NCI-H2107 (cell line): Measurements from ENCODE around the gene TMEM270.
A peak's percentile ranks its signal among the peaks of the same experiment; 100 is the strongest.
"Not testable (repeated sequence)": the region's sequence is repeated elsewhere in the genome, so short reads cannot be mapped to it uniquely, and the experiment has no call there.

Experiments
- DNase-seq: peaks from one replicate; lab custom pipeline; 2025; lab: John Stamatoyannopoulos, UW

The TMEM270 gene

DNA sequence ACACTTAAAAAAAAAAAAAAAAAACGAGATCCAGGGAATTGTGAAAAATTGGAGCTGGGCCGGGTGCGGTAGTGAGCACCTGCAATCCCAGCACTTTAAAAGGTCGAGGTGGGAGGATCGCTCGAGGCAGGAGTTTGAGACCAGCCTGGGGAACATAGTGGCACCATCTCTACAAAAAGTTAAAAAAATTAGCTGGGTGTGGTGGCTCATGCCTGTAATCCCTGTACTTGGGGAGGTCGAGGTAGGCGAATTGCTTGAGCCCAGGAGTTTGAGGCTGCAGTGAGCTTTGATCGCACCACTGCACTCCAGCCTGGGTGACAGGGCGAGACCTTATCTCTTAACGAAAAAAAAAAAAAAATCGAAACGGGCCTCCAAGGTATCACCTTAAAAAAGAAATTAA, 28.2 kb upstream of the TMEM270 start:
- DNase-seq: no peak

DNA sequence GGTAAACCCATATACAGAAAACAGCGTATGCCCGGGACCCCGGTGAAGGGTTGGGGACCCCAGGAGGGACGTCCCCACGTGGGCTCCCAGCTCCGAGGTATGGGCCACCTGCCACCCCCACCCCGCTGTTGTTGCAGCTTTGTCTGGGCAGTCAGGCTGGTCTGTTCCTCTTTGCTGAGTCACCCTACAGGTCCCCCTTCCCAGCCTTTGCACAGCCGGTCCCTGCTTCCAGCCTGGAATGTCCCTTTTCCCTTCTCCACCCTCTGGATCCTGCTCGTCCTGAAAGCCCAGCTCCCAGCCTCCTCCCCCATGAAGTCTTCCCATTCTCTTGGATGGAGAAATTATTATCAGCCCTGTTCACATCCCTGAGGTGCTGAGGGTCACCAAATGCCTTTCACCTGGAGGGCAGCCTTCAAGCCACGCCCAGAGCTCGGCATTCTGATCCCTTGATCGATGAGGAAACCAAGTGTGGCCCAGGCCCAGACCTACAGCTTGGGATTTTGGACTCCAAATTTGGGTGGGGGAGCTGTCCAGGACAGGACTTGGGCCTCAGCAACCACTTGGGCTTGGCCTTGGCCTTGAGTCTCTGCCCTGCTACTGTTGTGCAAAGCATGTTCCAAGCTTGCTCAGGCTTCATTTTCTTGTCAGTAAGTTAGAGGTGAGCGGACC, 27.6 kb upstream of the TMEM270 start:
- peak; percentile 46 for DNase-seq

DNA sequence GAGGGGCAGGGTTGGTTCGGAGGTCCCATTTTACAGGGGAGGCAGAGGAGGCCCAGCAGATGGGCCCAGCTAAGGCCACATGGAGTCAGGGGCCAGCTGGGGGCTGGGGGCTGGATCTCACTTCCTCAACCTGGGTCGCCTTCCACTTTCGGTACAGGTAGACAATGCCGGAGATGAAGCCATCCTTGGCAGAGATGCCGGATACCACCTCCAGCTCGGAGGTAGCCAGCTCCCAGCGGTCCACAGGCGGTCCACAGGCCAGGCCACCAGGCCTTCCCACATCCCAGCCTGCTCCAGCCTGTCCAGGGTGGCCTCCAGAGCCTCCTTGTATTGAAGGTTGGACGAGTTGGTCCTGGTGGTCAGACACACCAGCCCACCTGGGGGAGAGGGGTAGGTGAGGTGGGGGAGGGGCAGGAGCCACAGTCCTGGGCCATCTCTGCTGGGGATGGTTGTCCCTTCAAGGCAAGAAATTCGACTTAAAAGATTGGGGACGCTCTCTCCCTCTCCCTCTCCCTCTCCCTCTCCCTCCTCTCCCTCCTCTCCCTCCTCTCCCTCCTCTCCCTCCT, 26.2 kb upstream of the TMEM270 start:
- DNase-seq: no peak

DNA sequence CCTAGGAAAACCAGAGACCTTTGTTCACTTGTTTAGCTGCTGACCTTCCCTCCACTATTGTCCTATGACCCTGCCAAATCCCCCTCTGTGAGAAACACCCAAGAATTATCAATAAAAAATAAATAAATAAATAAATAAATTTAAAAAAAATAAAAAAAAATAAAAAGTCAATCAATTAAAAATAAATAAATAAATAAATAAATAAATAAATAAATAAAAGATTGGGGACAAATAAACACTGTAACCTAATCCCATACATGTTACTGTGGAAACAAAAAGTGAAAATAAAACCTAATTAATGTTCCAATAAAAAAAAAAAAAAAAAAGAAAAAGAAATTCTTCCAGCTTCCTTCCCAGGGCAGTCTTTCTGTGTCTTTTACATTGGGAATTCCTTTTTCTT, 23.8 kb upstream of the TMEM270 start:
- DNase-seq: not testable (repeated sequence)

DNA sequence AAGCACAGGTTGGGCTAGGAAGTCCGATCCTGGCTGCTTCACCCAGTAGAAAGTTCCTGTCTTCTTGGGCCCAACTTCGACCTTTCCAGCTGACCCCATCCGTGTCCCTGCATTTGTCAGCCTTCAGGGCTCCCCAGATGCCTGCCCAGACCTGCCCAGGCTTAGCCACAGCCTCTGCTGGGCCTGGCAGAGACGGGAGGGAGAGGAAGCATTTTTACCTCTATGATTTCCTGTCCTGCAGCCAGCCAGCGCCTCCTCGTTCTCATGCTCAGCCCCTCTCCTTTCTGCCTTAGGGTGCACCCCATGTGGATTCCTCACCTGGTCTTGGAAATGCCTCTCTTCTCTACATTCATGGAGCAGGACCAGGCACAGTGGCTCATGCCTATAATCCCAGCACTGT, 22.3 kb upstream of the TMEM270 start:
- no peak for DNase-seq

DNA sequence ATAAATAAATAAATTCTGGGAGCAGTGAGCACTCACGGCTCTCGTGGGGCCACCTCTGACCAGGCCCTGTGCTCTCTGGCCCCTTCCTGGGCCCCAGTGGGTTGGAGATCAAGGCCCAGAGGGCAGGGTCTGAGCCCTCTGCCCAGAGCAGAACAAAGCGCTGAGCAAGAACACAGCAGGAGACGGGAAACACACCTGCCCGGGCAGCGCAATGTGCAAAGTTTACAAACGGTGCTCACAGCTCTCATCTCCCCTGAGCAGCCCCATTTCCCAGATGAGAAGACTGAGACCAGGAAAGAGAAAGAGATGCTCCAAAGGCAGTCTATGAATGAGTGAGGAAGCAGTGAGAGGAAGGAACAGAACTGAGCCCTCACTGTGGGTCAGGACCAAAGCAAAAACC, 21.7 kb upstream of the TMEM270 start:
- no peak for DNase-seq

DNA sequence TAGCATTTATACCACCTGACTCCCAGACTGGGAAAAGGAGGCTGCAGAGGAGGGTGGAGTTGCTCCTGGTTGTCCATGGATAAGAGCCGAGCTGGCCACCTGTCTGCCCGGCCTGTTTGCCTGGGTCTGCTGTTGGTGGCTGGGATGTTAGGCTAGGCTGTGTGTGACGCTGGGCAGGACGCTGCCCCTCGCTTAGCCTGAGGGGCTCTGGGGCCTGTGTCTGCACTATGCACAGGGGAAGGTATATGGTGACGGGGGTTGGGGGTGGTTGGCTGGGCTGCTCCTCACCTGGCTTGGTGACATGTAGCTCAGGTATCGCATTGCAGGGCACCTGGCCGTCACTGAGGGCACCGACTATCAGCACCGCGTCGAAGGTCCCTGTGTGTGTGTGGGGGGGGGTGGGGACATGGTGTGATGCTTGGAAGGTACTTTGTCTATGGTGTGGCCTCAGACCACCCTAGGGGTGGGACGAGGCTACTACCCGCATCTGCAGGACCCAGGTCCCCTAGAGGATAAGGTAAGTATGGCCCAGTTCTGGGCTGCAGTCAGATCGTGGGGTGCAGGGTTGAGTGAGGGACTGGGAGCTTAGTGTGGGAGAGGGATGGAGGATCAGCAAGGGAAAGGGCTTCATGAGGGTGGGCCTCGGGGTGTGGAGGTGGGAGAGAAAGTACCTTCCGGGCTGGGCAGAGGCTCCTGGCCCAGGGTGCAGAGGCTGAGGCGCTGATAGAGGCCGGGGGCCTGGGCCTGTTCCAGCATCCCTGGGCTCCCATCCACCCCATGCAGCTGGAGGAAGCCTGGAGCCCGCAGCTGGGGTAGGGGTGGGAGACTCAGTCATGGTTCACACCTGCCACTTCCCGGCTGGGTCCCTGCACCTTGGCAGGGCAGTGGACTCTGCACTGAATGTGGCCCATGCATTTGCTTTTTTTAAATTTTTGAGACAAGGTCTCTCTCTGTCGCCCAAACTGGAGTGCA, 20.9 kb upstream of the TMEM270 start:
- DNase-seq: no peak

DNA sequence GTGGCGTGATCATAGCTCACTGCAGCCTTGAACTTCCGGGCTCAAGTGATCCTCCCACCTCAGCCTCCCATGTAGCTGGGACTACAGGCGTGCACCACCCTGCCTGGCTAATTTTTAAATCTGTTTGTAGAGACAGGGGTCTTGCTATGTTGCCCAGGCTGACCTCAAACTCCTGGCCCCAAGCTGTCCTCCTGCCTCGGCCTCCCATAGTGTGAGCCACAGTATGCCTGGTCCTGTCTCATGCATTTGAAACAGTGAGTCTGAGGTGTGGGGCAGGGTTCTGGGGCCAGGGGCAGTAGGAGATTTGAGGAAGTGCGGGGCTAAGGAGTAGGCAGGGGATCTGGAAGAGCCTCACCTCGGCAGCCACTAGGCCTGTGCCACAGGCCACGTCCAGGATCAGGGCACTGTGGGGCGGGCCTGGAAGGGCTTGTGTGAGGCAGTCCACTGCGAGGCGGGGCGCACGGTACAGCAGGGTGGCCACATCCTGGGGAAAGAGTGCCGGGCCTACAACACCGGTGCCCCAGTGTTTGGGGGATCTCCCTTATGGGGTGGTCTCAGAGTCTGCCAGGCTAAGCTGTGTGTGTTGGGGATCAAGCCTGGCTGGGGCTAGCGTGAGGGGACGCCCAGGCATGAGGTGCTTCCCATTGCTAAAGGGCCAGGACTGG, 20.1 kb upstream of the TMEM270 start:
- DNase-seq: no peak

DNA sequence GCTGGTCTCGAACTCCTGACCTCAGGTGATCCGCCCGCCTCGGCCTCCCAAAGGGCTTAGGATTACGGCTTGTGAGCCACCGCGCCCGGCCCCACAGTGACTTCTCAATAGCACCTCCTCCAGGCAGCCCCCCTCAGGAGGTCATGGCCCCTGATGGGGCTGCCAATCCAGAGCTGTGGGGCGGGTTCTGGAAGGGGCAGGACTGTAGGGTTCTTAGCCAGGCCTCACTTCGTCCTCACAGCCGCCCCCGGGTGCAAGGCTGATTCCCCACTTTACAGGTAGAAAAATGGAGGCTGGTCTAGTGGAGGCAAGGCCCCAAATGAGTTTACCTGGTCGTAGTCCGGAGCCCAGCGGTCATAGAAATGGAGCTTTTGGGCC, 19.3 kb upstream of the TMEM270 start:
- DNase-seq: no peak

DNA sequence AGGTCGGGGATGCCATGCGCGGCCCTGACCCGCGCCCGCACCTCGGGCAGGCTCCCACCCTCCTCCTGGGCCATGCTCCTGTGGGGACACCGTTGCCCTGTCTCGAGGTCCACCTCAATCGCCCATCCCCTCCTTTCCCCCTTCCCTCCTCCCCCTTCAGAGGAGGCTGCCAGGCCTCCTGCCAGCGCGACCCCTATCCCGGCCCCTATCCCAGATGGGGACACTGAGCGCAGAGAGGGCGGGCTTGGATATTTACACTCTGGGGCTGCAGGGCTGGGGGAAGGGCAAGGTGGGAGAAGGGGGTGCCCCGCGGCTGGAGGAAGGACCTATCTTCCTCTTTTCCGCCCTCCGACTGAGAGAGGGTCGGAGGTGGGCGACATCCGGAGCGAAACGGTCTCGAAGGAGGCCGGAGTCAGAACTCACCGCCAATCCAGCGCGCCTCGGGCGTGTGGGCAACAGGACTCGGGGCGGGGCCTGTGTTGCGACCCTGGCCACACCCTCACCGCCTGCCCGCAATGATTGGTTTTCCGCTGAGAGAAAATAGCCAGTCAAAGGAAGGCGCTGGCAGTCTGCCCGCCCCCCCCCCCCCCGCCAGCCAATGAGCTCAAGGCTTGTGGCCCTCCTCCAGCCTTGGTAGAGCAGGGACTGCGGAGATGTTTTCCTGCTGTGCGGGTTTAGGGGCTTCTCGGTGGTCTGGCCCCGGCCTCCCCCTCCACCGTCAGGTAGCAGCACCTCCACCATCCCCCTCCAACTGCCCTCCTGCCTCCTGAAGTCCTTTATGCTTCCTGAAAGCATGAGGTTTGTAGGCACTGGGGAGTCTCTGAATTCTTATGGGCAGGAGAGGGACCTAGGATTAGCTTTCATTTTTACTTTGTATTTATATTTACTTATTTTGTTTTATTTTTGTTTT, 18.6 kb upstream of the TMEM270 start, which contains the start of gene METTL27:
TSS of gene METTL27 (minus strand) at position 450 of the 910 bp plus-strand sequence. CDS start at position 74, 376 bp downstream.
- DNase-seq: peak; percentile 87

DNA sequence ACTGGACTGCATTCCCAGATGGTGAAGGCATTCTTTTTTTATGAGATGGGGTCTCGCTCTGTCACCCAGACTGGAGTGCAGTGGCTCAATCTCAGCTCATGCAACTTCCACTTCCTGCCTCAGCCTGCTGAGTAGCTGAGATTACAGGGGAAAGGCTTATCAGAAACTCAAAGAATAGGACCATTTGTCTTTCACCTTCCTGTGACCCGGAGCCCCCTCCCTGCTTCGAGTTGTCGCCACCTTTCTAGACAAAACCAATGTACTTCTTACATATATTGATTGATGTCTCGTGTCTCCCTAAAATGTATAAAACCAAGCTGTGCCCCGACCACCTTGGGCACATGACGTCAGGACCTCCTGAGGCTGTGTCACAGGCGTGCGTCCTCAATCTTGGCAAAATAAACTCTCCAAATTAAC, 16.8 kb upstream of the TMEM270 start:
- DNase-seq: no peak

DNA sequence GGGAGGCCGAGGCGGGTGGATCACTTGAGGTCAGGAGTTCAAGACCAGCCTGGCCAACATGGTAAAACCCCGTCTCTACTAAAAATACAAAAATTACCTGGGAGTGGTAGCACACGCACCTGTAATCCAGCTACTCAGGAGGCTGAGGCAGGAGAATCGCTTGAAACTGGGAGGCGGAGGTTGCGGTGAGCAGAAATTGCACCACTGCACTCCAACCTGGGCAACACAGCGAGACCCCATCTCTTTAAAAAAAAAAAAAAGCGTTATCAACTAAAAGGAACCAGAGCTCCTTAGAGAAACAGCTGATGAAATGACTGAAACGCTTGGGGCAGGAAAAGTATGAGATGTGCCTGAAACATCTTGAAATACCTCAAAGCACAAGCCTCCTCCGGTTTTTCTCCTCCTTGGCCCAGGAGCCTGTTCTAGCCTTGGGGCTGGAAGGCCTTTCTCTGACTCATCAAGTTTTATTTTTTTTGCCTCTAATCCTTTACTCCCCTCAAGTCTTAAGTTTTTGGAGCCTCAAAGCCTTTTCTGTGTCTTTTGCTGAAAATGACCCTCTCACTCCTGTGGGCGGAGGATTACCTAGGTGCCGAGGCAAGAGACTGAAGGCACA, 16.0 kb upstream of the TMEM270 start:
- no peak for DNase-seq

DNA sequence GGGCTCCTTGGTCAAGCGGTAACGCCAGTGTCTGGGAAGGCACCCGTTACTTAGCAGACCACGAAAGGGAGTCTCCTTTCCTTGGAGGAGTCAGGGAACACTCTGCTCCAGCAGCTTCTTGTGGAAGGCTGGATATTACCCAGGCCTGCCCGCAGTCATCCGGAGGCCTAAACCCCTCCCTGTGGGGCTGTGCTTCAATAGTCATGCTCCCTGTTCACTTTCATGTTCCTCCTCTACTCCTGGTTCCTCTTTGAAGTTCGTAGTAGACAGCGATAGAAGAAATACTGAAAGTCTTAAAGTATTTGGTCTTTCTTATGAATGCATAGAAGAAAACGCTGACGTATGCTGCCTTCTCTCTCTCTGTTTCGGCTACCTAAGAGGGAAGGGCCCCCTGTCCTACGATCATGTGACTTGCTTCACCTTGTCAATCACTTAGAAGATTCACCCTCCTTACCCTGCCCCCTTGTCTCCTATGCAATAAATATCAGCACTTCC, 15.2 kb upstream of the TMEM270 start:
- not testable (repeated sequence) for DNase-seq

DNA sequence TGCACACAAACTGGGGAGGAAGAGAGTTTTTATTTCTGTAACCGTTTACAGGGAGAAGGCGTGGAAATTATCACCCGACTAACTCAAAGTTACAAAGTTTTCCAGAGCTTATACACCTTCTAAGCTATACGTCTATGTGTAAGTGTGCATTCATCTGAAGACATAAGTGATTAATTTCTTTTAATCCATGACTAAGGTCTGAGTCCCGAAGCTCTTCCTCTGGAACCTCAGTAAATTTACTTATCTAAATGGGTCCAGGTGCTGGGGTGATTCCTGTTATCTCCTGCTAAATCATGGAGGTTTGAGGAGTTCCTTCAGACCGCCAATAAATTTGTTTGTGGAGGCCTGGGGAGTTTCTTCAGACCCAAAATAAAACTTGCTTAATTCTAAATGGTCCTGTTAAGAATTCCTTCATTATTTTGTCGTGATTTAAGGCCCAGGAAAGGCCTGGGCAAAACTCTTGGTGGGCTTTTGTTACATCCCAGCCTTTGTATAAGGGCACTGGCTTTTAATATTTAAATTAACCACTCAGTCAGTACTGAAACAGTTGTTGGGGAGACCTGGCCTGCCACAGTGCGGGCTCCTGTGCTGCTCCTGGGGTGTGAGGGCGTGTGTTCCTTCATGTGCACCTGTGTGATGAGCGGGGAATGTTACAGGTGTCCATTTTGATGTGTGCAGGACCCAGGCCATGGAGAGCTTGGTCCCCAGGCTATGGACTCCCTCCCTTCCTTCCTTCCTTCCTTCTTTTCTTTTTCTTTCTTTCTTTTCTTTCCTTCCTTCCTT, 12.8 kb upstream of the TMEM270 start:
- DNase-seq: no peak

DNA sequence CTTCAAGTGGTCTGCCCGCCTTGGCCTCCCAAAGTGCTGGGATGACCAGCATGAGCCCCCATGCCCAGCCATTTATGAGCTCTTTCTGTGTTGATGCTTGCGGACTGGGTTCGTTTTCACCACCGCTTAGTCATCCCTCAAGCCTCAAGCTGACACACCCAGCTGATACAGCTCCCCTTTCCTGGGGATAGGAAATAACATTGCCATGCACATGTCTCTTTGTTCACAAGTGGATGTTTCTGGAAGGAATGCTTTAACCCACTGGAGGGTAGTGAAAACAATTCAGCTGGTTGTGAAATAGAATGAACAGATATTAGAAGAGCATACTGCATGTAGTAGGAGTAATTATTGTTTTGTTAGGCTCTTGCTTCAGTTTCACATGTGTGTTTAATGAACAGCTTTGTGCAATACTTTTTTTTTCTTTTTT, 10.2 kb upstream of the TMEM270 start:
- DNase-seq: no peak

DNA sequence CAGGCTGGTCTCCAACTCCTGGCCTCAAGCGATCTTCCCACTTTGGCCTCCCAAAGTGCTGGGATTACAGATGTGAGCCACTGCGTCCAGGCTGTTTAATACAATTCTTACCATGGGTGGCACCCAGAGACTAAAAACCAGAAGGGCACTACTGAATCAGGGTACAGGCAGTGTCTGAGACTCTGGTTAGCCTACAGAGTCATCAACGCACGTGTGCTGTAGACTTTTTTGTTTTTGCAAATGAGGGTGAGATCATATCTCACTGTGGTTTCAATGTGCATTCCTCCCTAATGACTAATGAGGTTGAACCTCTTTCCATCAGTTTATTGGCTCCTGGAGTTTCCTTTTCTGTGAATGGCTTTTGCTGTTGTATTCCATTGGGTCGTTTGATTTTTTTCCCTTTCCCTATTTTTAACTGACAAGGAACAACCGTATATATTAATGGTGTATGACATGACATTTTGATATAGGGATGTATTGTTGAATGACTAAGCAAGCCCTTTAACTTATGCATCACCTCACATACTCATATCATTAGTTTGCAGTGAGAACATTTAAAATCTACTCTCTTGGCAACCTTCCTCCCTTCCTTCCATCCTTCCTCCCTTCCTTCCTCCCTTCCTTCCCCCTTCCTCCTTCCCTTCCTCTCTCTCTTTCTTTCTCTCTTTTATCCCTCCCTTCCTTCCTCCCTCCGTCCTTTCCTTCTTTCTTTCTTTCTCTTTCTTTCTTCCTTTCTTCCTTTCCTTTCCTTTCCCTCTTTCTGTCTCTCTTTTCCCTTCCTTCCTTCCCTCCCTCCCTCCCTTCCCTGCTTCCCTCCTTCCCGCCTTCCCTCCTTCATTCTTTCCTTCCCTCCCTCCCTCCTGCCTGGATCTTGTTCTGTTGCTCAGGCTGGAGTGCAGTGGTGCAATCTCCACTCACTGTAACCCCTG, 9.3 kb upstream of the TMEM270 start:
- no peak for DNase-seq

DNA sequence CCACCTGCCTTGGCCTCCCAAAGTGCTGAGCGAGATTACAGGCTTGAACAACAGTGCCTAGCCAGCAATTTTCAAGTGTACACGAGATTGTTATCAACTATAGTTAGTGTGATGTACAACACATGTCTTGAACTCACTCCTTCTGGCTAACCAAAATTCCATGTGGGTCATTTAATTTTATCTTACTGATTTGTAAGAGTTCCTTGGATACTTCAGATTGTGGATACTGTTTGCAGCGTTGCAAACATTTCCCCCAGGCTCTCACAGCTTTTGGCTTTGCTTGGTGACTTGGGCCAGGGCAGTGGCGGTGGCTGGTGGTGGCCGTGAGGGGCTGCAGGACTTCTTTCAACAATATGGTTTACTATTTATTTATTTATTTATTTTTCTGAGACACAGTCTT, 8.5 kb upstream of the TMEM270 start:
- no peak for DNase-seq

DNA sequence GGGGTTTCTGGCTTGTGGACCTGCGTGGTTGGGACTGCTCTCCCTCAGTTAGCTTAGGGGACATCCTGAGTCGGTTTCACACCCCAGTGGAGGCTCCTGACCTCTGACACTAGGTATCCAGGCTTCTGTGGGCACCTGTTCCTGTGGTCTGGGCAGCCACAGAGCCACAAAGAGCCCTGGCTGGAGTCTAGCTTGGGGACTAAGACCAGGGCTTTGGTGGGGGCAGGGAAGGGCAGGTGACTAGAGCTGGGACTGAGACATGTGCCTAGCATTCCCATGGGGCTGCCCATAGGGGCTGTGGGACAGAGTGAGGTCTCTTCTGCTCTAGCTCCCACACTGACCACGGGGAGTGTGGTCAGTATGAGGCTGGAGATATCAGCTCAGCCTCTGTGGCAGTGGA, 4.0 kb upstream of the TMEM270 start:
- no peak for DNase-seq

DNA sequence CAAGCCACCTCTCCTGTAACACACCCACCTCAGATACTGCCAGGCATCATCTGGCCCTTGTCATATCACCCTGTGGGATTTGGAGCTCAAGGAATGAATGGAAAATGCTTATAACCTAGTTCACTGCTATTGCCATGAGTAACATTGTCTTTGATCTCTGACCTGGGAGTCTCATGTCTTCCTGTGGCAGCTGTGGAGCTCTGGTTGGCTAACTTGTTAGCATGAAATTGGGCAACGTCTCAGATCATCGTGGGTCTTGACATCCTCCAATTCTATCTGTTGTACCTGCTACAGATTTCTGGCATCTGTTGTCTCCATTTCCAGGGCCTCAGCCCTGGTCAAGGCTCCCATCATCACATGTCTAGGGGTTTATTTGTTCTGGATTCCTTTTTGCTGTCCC, 2.2 kb upstream of the TMEM270 start:
- no peak for DNase-seq
